ENCODE results near the gene MRPL46.
"Not testable (repeated sequence)": the region's sequence is repeated elsewhere in the genome, so short reads cannot be mapped to it uniquely, and the experiment has no call there.

MRPL46 gene

DNA sequence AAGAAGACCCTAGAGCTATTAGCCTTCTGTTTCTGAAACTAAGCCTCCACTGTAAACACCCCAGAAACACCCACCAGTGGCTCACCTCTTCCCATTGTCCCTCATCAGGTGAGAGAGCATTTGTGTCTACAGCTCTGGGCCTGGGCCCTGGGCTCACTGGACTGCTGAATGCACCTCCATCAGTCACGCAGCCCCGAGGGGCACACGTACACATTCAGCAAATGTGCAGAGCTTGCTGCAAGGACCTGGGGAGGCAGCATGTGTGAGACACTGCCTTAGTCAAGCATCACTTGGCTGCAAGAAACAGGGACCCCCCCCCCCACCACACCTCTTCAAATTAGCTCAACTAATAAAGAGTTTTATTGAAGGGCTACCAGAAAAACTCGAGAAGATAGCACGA lies 29.0 kb downstream of the MRPL46 start:
- DNase-seq, result no peak

DNA sequence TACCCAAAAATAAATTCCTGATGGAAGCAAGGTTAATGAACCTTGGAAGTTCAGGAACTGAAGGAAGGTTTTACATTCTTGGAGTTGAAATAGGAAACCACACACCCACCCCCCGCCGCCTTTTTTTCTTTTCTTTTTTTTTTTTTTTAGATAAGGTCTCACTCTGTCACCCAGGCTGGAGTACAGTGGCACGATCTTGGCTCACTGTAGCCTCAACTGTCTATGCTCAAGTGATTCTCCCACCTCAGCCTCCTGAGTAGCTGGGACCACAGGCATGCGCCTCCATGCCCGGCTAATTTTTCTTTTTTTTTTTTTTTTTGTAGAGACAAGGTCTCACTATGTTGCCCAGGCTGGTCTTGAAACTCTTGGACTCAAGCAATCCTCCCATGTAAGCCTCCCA lies 33.1 kb downstream of the MRPL46 start:
- not testable (repeated sequence) for DNase-seq

DNA sequence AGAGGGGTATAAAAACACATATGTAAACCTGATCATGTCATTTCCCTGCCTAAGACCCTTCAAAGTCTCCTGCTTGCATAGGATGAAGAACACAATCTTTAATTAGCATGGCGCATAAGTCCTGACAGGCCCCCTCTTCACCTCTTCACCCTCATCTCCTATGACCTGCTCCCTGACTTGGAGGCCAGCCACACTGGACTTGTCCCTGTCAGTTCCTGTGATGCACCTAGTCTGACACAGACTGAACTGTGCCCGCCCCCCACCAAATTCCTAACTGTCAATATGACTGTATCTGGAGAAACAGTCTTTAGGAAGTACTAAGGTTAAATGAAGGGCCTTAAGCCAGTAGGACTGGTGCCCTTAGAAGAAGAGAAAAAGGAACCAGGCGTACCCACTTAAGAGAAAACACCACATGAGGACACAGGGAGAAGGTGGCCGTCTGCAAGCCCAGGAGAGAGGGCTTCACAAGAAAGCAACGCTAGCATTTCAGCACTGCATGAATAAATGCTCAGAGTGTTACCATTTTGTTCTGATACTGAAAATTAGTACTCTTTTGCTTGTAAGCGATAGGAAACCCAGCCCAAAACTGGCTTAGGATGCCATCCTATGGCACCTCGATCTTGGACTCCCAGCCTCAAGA lies 34.0 kb downstream of the MRPL46 start:
- DNase-seq, result no peak

DNA sequence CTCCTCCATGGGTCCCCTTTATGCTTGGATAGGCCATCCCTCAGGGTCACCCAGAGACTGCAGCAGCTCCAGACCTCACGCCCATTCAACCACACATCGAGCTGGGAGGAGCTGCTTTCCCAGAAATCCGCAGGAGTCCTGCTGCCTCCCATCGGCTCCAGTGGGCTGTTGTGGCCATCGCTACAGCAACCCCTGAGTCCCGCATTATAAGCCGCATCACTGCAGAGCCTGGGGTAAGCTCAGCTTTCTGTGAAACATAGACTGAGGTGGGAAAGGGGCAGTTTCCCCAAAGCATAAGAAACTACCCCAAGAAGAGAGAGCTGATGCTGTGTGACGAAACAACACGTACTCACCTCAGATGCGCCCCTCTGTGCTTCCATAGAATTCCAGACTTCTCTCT lies 35.7 kb downstream of the MRPL46 start:
- DNase-seq, result no peak

DNA sequence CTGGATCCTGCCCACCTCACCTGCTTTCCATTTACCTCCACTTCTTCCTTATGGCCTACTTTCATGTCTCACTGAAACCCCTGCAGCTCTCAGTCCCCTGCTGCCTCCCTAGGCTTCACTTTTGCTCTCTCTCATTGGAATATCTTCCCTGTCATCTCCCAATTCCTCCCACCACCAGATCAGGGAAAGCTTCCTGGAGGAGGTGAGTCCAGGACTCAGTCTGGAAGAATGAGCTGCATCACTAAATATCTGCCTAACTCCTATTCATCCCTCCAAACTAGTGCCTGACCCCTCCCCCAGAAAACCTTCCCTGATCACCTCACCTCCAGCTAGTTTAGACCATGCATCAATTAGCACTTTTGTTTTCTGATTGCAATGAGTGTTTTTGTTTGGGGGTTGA lies 37.1 kb downstream of the MRPL46 start:
- DNase-seq, result no peak

DNA sequence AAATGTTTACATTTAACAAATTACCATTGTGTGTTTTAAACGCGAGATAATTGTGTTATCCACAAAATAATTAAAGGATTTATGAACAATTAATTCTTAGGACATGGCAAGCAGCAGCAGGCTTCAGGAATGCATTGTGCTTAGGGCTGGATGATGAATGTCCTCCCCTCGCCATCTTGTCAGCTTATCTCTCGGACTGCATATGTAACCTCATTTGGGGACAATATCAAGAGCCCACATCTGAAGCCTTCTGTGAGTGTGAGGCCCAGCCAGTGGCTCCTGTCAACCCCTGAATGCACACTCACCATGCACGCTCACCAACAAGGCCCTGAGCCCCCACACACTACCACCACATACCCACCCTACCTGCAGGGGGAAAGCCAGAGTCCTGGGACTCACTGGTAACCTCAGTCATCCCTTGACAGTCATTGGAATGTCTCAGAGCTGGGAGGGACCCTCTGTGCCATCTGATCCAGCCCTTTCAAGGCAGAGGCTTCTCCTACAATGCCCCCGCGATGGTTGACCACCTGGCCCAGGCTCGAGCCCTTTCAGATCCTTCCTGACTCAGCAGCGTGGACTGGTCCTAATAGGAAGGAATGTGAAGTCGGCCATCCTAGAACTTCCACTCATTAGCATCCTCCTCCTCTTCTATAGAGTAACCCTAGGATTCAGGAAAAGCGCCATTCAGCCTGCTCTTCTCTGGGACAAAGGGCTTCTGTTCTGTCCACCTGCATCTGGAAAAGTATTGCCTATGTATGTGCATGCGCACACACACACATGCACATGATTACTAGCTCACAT lies 38.2 kb downstream of the MRPL46 start:
- no peak for DNase-seq

DNA sequence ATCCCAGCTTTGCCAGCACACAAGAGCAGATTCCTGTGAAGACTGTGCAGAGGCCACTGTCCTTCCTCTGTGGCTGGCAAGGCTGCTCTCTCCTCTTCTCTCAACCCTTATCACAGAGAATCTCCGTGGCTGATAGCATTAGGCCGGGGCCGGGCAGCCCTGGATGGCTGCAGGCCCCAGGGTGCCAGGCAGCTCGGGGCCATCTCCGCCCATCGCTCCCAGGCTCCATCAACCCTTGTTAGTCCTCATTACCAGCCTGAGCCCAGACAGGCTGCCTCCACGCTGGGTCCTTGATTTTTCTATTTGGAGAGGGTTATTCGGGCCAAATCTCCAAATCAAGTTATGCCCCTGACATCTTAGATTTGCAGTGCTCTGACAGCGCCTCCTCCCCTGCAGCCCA lies 39.1 kb downstream of the MRPL46 start:
- DNase-seq, result no peak

DNA sequence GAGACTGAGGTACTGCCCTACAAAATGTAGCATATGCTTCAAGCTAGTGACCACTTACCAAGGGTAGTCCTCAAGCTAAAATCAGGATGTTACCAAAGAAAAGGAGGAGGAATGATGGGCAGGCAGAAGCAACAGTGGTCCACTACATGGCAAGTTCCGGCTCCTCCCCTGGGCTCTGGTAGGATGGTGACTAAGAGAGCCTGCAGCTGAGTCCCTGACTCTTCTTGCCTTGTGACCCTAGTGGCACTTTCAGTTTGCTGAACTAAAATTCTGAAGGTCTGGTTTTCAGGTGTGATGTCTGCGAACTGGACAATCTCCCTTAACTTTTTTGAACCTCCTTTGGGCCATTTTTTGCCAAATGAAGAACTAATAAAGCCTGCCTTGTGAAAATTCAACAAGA lies 40.9 kb downstream of the MRPL46 start:
- DNase-seq, result no peak

DNA sequence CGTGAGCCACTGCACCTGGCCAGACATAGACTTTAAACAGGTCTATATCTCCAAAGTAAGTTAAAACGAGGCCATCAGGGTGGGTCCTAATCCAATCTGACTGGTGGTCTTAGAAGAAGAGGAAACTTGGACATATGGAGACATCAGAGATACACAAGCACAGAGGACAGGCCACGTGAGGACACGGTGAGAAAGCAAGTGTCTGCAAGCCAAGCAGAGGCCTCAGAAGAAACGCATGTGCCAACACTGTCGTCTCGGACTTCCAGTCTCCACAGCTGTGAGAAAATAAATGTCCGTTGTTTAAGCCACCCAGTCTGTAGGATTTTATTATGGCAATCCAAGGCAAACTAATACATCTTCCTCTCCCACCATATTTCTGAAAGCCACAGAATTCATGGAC lies 43.9 kb downstream of the MRPL46 start:
- no peak for DNase-seq

DNA sequence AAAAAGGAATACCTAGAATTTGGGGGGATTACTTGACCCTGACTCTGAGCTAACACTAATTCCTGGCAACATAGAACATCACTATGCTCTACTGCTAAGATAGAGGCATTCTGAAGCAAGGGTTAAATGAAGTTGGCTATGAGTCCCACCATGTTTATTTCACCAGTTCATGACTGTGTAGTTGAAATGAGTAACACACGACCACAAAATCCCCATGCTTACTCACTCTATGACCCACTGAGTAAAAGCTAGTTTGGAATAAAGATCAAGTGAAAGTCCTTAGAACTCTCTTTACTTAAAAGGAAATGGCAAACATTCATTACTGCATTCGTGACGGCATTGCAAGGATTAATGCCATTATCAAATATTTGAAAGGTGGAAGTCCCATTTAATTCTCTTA lies 47.4 kb downstream of the MRPL46 start:
- peak; percentile 71 for DNase-seq

Measured in fibroblast of skin of right quadriceps (primary cell).